ENCODE results near the gene PWWP2B. TPM values are rescaled to one million over a fixed set of nuclear protein-coding genes. Genes with fewer than 3 reads are reported as not detected.
"Not testable (repeated sequence)": the region's sequence is repeated elsewhere in the genome, so short reads cannot be mapped to it uniquely, and the experiment has no call there.

Gene PWWP2B
- total and polyA plus RNA-seq, 2 donors (not counting 3 experiments of a cell fraction or from before 2014, with no cell fraction given): 4.6 to 11.8 TPM

GRCh38 chr10:132376394-132376851, 20.6 kb upstream of the PWWP2B start:
- H3K4me3 ChIP-seq (replicated peaks in 1 of 3; ENCODE audit: insufficient read depth in 1 of 3, low read depth in 1 of 3, low read length in 3 of 3): no peak overlapping the region
- no peaks in the 10 kb centered on the region for H3K4me1 ChIP-seq (ENCODE audit: control insufficient read depth, extremely low read depth, insufficient read depth, low read length)
- DNase-seq (ENCODE audit: low read depth, low spot score) (no peak), FAIRE-seq (no peak)
- ChIA-PET POLR2A (no interaction called here), CTCF (interaction anchor here (1.0 to 2.0 kb wide), 2 partner anchors 9 to 16 kb away, joined by 3 to 4 read pairs; no protein-coding TSS in a partner anchor)
- no peaks in the 10 kb centered on the region for H3K9me3 ChIP-seq (replicated peaks; ENCODE audit: control insufficient read depth, insufficient read depth, low read length)
- TF ChIP-seq FOS (IDR thresholded peaks at IDR 0.05; ENCODE audit: borderline replicate concordance, insufficient read depth, low read length) (no peak), POLR2A (IDR thresholded peaks at IDR 0.05; ENCODE audit: low read depth, low read length) (no peak), EZH2 (IDR thresholded peaks at IDR 0.05; ENCODE audit: borderline replicate concordance, low read depth, low read length, severe bottlenecking) (no peak), JUN (IDR thresholded peaks at IDR 0.05; ENCODE audit: borderline replicate concordance, insufficient read depth, insufficient read length, low read depth) (no peak)
- no peak overlapping the region for H3K9ac ChIP-seq (replicated peaks; ENCODE audit: extremely low read depth, insufficient read depth, low read length)
- no peak overlapping the region for H3K27ac ChIP-seq (ENCODE audit: insufficient read depth, low read depth, low read length)
- BruUV-seq (replicated peaks): no TSS peak
- H3K79me2 ChIP-seq (ENCODE audit: control insufficient read depth, insufficient read depth, low read length): no peaks in the 10 kb centered on the region
- no peak overlapping the region for H3K4me2 ChIP-seq (ENCODE audit: insufficient read depth, low read length)
- no peaks in the 10 kb centered on the region for H3K36me3 ChIP-seq (ENCODE audit: control insufficient read depth in 2 of 2, extremely low read depth in 1 of 2, insufficient read depth in 2 of 2, low read length in 2 of 2)
- H3K27me3 ChIP-seq (ENCODE audit: control insufficient read depth in 2 of 2, insufficient read depth in 2 of 2, low read length in 2 of 2): peaks cover 0 to under 1% of the 10 kb centered on the region in 2 experiments
- intact Hi-C loops (cut with micrococcal nuclease): no loop called here
- dilution Hi-C loops (cut with MboI; ENCODE audit: extremely low pct_ligation_motif_present, low sequenced_read_pairs): no loop called here
- H3K9me1 ChIP-seq (replicated peaks; ENCODE audit: control insufficient read depth, extremely low read depth, insufficient read depth, low read length): no peaks in the 10 kb centered on the region
- no peaks in the 10 kb centered on the region for H4K20me1 ChIP-seq (replicated peaks; ENCODE audit: control insufficient read depth, extremely low read depth, insufficient read depth, low read length)
- no peak overlapping the region for H2AFZ ChIP-seq (ENCODE audit: low read depth, low read length)

- Histone ChIP-seq H3K36me3 (ENCODE audit: control insufficient read depth in 2 of 2, extremely low read depth in 1 of 2, insufficient read depth in 2 of 2, low read length in 2 of 2) (no peaks in the 10 kb centered on the region), H3K9ac (replicated peaks; ENCODE audit: extremely low read depth, insufficient read depth, low read length) (no peak overlapping the region), H3K4me3 (replicated peaks in 1 of 3; ENCODE audit: insufficient read depth in 1 of 3, low read depth in 1 of 3, low read length in 3 of 3) (no peak overlapping the region), H3K27me3 (ENCODE audit: control insufficient read depth in 2 of 2, insufficient read depth in 2 of 2, low read length in 2 of 2) (peaks cover 0 to 2% of the 10 kb centered on the region in 2 experiments), H3K9me1 (replicated peaks; ENCODE audit: control insufficient read depth, extremely low read depth, insufficient read depth, low read length) (no peaks in the 10 kb centered on the region), H3K9me3 (replicated peaks; ENCODE audit: control insufficient read depth, insufficient read depth, low read length) (no peaks in the 10 kb centered on the region), H3K4me1 (ENCODE audit: control insufficient read depth, extremely low read depth, insufficient read depth, low read length) (no peaks in the 10 kb centered on the region), H2AFZ (ENCODE audit: low read depth, low read length) (no peak overlapping the region), H4K20me1 (replicated peaks; ENCODE audit: control insufficient read depth, extremely low read depth, insufficient read depth, low read length) (no peaks in the 10 kb centered on the region), H3K27ac (ENCODE audit: insufficient read depth, low read depth, low read length) (no peak overlapping the region), H3K79me2 (ENCODE audit: control insufficient read depth, insufficient read depth, low read length) (no peaks in the 10 kb centered on the region), H3K4me2 (ENCODE audit: insufficient read depth, low read length) (no peak overlapping the region)
- BruUV-seq (replicated peaks): no TSS peak
- dilution Hi-C loops (cut with MboI; ENCODE audit: extremely low pct_ligation_motif_present, low sequenced_read_pairs): no loop called here
- ChIA-PET POLR2A (no interaction called here), CTCF (interaction anchor here (2.0 kb wide), 1 partner anchor 17 kb away, joined by 4 read pairs; no protein-coding TSS in a partner anchor)
- intact Hi-C loops (cut with micrococcal nuclease): no loop called here
- TF ChIP-seq JUN (IDR thresholded peaks at IDR 0.05; ENCODE audit: borderline replicate concordance, insufficient read depth, insufficient read length, low read depth) (no peak), CTCF (IDR thresholded peaks at IDR 0.05; ENCODE audit: extremely low read depth in 1 of 2, insufficient read depth in 1 of 2, low read depth in 1 of 2, low read length in 2 of 2) (no peak)
- no peak for FAIRE-seq
- DNase-seq (ENCODE audit: low read depth, low spot score): no peak
Measured at GRCh38 chr10:132377326-132377725, 19.7 kb upstream of the PWWP2B start.

GRCh38 chr10:132379026-132379425, 18.0 kb upstream of the PWWP2B start:
- POLR2A ChIA-PET; H2AFZ ChIP-seq (ENCODE audit: low read depth, low read length); BruUV-seq (replicated peaks): not testable (repeated sequence)

More at GRCh38 chr10:132379026-132379425, 18.0 kb upstream of the PWWP2B start:
- H3K36me3 ChIP-seq (ENCODE audit: control insufficient read depth in 2 of 2, extremely low read depth in 1 of 2, insufficient read depth in 2 of 2, low read length in 2 of 2); H3K79me2 ChIP-seq (ENCODE audit: control insufficient read depth, insufficient read depth, low read length); DNase-seq (ENCODE audit: low read depth, low spot score); intact Hi-C loops (cut with micrococcal nuclease); FAIRE-seq; H3K9me1 ChIP-seq (replicated peaks; ENCODE audit: control insufficient read depth, extremely low read depth, insufficient read depth, low read length); H3K4me1 ChIP-seq (ENCODE audit: control insufficient read depth, extremely low read depth, insufficient read depth, low read length); H3K4me3 ChIP-seq (replicated peaks in 1 of 3; ENCODE audit: insufficient read depth in 1 of 3, low read depth in 1 of 3, low read length in 3 of 3); H3K4me2 ChIP-seq (ENCODE audit: insufficient read depth, low read length); H3K9ac ChIP-seq (replicated peaks; ENCODE audit: extremely low read depth, insufficient read depth, low read length); dilution Hi-C loops (cut with MboI; ENCODE audit: extremely low pct_ligation_motif_present, low sequenced_read_pairs); H3K27ac ChIP-seq (ENCODE audit: insufficient read depth, low read depth, low read length); H3K9me3 ChIP-seq (replicated peaks; ENCODE audit: control insufficient read depth, insufficient read depth, low read length); CTCF ChIA-PET; H4K20me1 ChIP-seq (replicated peaks; ENCODE audit: control insufficient read depth, extremely low read depth, insufficient read depth, low read length); H3K27me3 ChIP-seq (ENCODE audit: control insufficient read depth in 2 of 2, insufficient read depth in 2 of 2, low read length in 2 of 2): not testable (repeated sequence)
